Liver (tissue), 9 donors: Measurements from ENCODE around the gene PALD1. TPM values are rescaled to one million over a fixed set of nuclear protein-coding genes. Genes with fewer than 3 reads are reported as not detected.

Experiments used
- DNase-seq: peaks from one replicate; pipeline ENCODE4 v3.0.0-alpha.2; 2017; ENCODE audit warnings: low spot score
- H3K27ac ChIP-seq, 2 donors: one replicate each; pipeline ENCODE4 v1.7.0; 2013; ENCODE audit warnings: inconsistent platforms in 2 of 2, low read length in 2 of 2, control low read depth in 1 of 2, low read depth in 1 of 2, mild to moderate bottlenecking in 1 of 2
- H3K27me3 ChIP-seq, 4 donors: one replicate each; pipeline versions ENCODE4 v1.6.1 to v1.7.0; 2013; ENCODE audit warnings: low read length in 3 of 4, inconsistent platforms in 1 of 4, mild to moderate bottlenecking in 1 of 4, moderate library complexity in 1 of 4; ENCODE audit not compliant: control insufficient read depth in 4 of 4, insufficient read depth in 4 of 4
- H3K36me3 ChIP-seq, 4 donors: one replicate each; pipeline versions ENCODE4 v1.6.1 to v1.7.0; 2013; ENCODE audit warnings: low read length in 3 of 4, mild to moderate bottlenecking in 3 of 4, low read depth in 1 of 4, moderate library complexity in 1 of 4; ENCODE audit not compliant: control insufficient read depth in 4 of 4, insufficient read depth in 3 of 4
- H3K4me1 ChIP-seq, 4 donors: one replicate each; pipeline versions ENCODE4 v1.6.1 to v1.7.0; 2013; ENCODE audit warnings: low read length in 3 of 4, mild to moderate bottlenecking in 3 of 4, moderate library complexity in 1 of 4; ENCODE audit not compliant: control insufficient read depth in 4 of 4, insufficient read depth in 4 of 4
- H3K4me3 ChIP-seq, 3 donors: one replicate each; pipeline versions ENCODE4 v1.6.1 to v1.7.0; 2013; ENCODE audit warnings: low read length in 3 of 3, control low read depth in 1 of 3, low read depth in 1 of 3, mild to moderate bottlenecking in 1 of 3
- H3K9ac ChIP-seq, 2 donors: one replicate each; pipeline ENCODE4 v1.7.0; 2013; ENCODE audit warnings: low read length in 2 of 2, mild to moderate bottlenecking in 2 of 2, moderate library complexity in 2 of 2, control low read depth in 1 of 2, low read depth in 1 of 2
- H3K9me3 ChIP-seq, 4 donors: one replicate each; pipeline versions ENCODE4 v1.6.1 to v1.7.0; 2013; ENCODE audit warnings: low read length in 3 of 4; ENCODE audit not compliant: control insufficient read depth in 4 of 4
- ATF3 ChIP-seq: IDR thresholded peaks from 2 replicates; pipeline ENCODE4 v1.6.1; 2016; ENCODE audit warnings: antibody characterized with exemption
- CTCF ChIP-seq: fragments of 150-350 bp; IDR thresholded peaks from 2 replicates; pipeline ENCODE4 v1.5.1; 2017; ENCODE audit warnings: improper control_type of control experiment, low read depth, low read length; ENCODE audit not compliant: missing input control
- EGR1 ChIP-seq, 2 donors: IDR thresholded peaks; 2 replicates each; pipeline ENCODE4 v1.6.1; 2016 to 2018; ENCODE audit warnings: antibody characterized with exemption in 2 of 2, low read depth in 2 of 2
- FOXA1 ChIP-seq: IDR thresholded peaks from 2 replicates; pipeline ENCODE4 v1.6.1; 2016; ENCODE audit warnings: antibody characterized with exemption
- FOXA2 ChIP-seq: IDR thresholded peaks from 2 replicates; pipeline ENCODE4 v1.6.1; 2016; ENCODE audit warnings: antibody characterized with exemption
- GABPA ChIP-seq, 2 donors: IDR thresholded peaks in 1 of 2; conservative IDR thresholded peaks in 1 of 2; 2 replicates each; pipeline ENCODE4 v1.6.1; 2016; ENCODE audit warnings: antibody characterized with exemption in 2 of 2, mild to moderate bottlenecking in 1 of 2, moderate library complexity in 1 of 2
- HNF4A ChIP-seq, 2 donors: conservative IDR thresholded peaks; 2 replicates each; pipeline ENCODE4 v1.6.1; 2016; ENCODE audit warnings: antibody characterized with exemption in 2 of 2, mild to moderate bottlenecking in 2 of 2
- HNF4G ChIP-seq: IDR thresholded peaks from 2 replicates; pipeline ENCODE4 v1.6.1; 2016; ENCODE audit warnings: antibody characterized with exemption
- JUND ChIP-seq, 2 donors: IDR thresholded peaks; 2 replicates each; pipeline ENCODE4 v1.6.1; 2016; ENCODE audit warnings: antibody characterized with exemption in 2 of 2
- MAX ChIP-seq: IDR thresholded peaks from 2 replicates; pipeline ENCODE4 v1.6.1; 2016; ENCODE audit warnings: antibody characterized with exemption
- NR2F2 ChIP-seq: IDR thresholded peaks from 2 replicates; pipeline ENCODE4 v1.6.1; 2016; ENCODE audit warnings: antibody characterized with exemption
- RAD21 ChIP-seq, 2 donors: IDR thresholded peaks; 2 replicates each; pipeline ENCODE4 v1.6.1; 2016; ENCODE audit warnings: antibody characterized with exemption in 2 of 2, mild to moderate bottlenecking in 2 of 2
- REST ChIP-seq: IDR thresholded peaks from 2 replicates; pipeline ENCODE4 v1.6.1; 2016; ENCODE audit warnings: antibody characterized with exemption, mild to moderate bottlenecking
- RXRA ChIP-seq, 2 donors: IDR thresholded peaks; 2 replicates each; pipeline ENCODE4 v1.6.1; 2017 to 2018; ENCODE audit warnings: antibody characterized with exemption in 2 of 2, mild to moderate bottlenecking in 1 of 2
- SP1 ChIP-seq: IDR thresholded peaks from 2 replicates; pipeline ENCODE4 v1.6.1; 2018; ENCODE audit warnings: antibody characterized with exemption, mild to moderate bottlenecking
- TAF1 ChIP-seq: conservative IDR thresholded peaks from 2 replicates; pipeline ENCODE4 v1.6.1; 2016; ENCODE audit warnings: antibody characterized with exemption, mild to moderate bottlenecking
- YY1 ChIP-seq: IDR thresholded peaks from 2 replicates; pipeline ENCODE4 v1.6.1; 2016; ENCODE audit warnings: antibody characterized with exemption, mild to moderate bottlenecking
- ZBTB33 ChIP-seq: IDR thresholded peaks from 2 replicates; pipeline ENCODE4 v1.6.1; 2016; ENCODE audit warnings: antibody characterized with exemption
- WGBS: extraction: QIAGEN DNeasy Blood & Tissue Kit; methylation state at CpG from one replicate; pipeline ENCODE4 v1.1.7; 2013; 5-methylcytosine and 5-hydroxymethylcytosine counted together
- polyA plus RNA-seq, 2 donors: library from polyadenylated mRNA; stranded (reverse) in 1 of 2; unstranded in 1 of 2; fragments of 200-250 nt in 1 of 2; fragments of >200 nt in 1 of 2; fragmentation: Nextera tagmentation in 1 of 2; extraction: Ambion mirVana in 1 of 2; gene quantifications; one replicate each; pipeline versions ENCODE4 v1.2.1 to v1.2.3, GENCODE V29; 2013 to 2015
- total RNA-seq, 2 donors: library from RNA; depleted of rRNA; stranded (reverse); fragments of >200 nt; gene quantifications; one replicate each; pipeline ENCODE4 v1.2.3, GENCODE V29; 2014
- donor health status: healthy.
- donor health status: healthy.
- donor health status: healthy.
- donor health status: healthy.
- donor health status: healthy.

Gene PALD1
- total and polyA plus RNA-seq, 4 donors, result 0.72 to 4.2 (median 1.4) TPM

- Histone ChIP-seq H3K4me3 (no peak overlapping the region), H3K27me3 (no peaks in the 10 kb centered on the region), H3K9me3 (no peaks in the 10 kb centered on the region), H3K9ac (no peak overlapping the region), H3K4me1 (peaks cover 0 to 9% (median 3%) of the 10 kb centered on the region in 4 donors), H3K27ac (no peak overlapping the region), H3K36me3 (no peaks in the 10 kb centered on the region)
- TF ChIP-seq CTCF (no peak), FOXA2 (no peak), ZBTB33 (no peak), FOXA1 (no peak), RAD21 (IDR thresholded peaks at IDR 0.05) (no peak), NR2F2 (no peak), JUND (IDR thresholded peaks at IDR 0.05) (no peak), HNF4A (conservative IDR thresholded peaks at IDR 0.05) (no peak), MAX (no peak), SP1 (no peak), EGR1 (IDR thresholded peaks at IDR 0.05; ENCODE audit: low read depth in 2 of 2) (no peak), REST (no peak), RXRA (IDR thresholded peaks at IDR 0.05) (no peak), TAF1 (no peak), ATF3 (no peak), HNF4G (no peak), YY1 (no peak), GABPA (IDR thresholded peaks at IDR 0.05 in 1 of 2, conservative IDR thresholded peaks at IDR 0.05 in 1 of 2) (no peak)
- DNase-seq, result no peak
- WGBS, result 92% methylated on average over 5 of the region's 5 CpGs
Observed at GRCh38 chr10:70535451-70535850, 56.9 kb downstream of the PALD1 start.
